Kidney (tissue), 14 donors: ENCODE data around the gene EEFSEC. TPM values are rescaled to one million over a fixed set of nuclear protein-coding genes. Genes with fewer than 3 reads are reported as not detected.
A peak's percentile ranks its signal among the peaks of the same experiment; 100 is the strongest.

Source experiments
- DNase-seq, 5 donors: peaks; one replicate each; pipeline ENCODE4 v3.0.0-alpha.2; 2013 to 2020
- FAIRE-seq: peaks from 2 replicates; lab custom pipeline; 2012; peaks lifted over from hg19 to GRCh38; lab: Jason Lieb, UNC
- H3K27ac ChIP-seq, 2 donors: one replicate each; pipeline ENCODE4 v1.7.0; 2013; ENCODE audit warnings: low read depth in 2 of 2, low read length in 2 of 2, inconsistent platforms in 1 of 2
- H3K27me3 ChIP-seq: one replicate; pipeline ENCODE4 v1.7.1; 2013; ENCODE audit warnings: low read length, inconsistent platforms; ENCODE audit not compliant: control insufficient read depth, insufficient read depth
- H3K36me3 ChIP-seq, 3 donors: one replicate each; pipeline versions ENCODE4 v1.7.0 to v1.7.1; 2013; ENCODE audit warnings: low read length in 3 of 3, control low read depth in 1 of 3, inconsistent platforms in 1 of 3; ENCODE audit not compliant: insufficient read depth in 3 of 3, control insufficient read depth in 2 of 3
- H3K4me1 ChIP-seq, 3 donors: one replicate each; pipeline versions ENCODE4 v1.7.0 to v1.7.1; 2013; ENCODE audit warnings: low read length in 3 of 3, inconsistent platforms in 1 of 3, low read depth in 1 of 3; ENCODE audit not compliant: control insufficient read depth in 2 of 3, insufficient read depth in 2 of 3
- H3K4me3 ChIP-seq, 3 donors: one replicate each; pipeline versions ENCODE4 v1.7.0 to v1.8.1; 2013; ENCODE audit warnings: low read length in 3 of 3, control low read depth in 1 of 3, inconsistent platforms in 1 of 3
- H3K9ac ChIP-seq, 3 donors: one replicate each; pipeline versions ENCODE4 v1.7.0 to v1.7.1; 2013; ENCODE audit warnings: low read length in 3 of 3, control low read depth in 1 of 3, inconsistent platforms in 1 of 3
- H3K9me3 ChIP-seq, 3 donors: one replicate each; pipeline versions ENCODE4 v1.7.0 to v1.7.1; 2013; ENCODE audit warnings: low read length in 3 of 3, control low read depth in 1 of 3, inconsistent platforms in 1 of 3; ENCODE audit not compliant: control insufficient read depth in 2 of 3, insufficient read depth in 1 of 3
- CTCF ChIP-seq: IDR thresholded peaks from 3 replicates; pipeline ENCODE4 v1.5.1; 2012; ENCODE audit warnings: mild to moderate bottlenecking, moderate library complexity, borderline replicate concordance; ENCODE audit not compliant: insufficient read depth; ENCODE audit errors: extremely low read depth
- intact Hi-C: fragments of 100-400 bp; cut with DNase I; formaldehyde crosslinking; loops from one replicate; pipeline ENCODE4 v1.11.1; 2022
- polyA plus RNA-seq: library from polyadenylated mRNA; stranded (reverse); fragments of 350-450 nt; fragmentation: Illumina TruSeq; extraction: RNeasy Lipid Tissue Mini Kit (QIAGEN cat#74804); gene quantifications from one replicate; pipeline ENCODE4 v1.2.3, GENCODE V29; 2014; ENCODE audit warnings: low read depth, low replicate concordance; ENCODE audit not compliant: insufficient read depth
- total RNA-seq: library from RNA; stranded (reverse); fragmentation: NEBNext Ultra II Directional; extraction: Animal tissue kit (Norgen Biotek cat#: 25700); gene quantifications from one replicate; pipeline ENCODE4 v1.2.1, GENCODE V29; 2021
- donor health status: control.
- donor health status: control.
- donor health status: control.
- donor health status: control.
- donor health status: control.
- donor health status: DM: yes; HTN: yes; CAD: no.
- donor health status: Normal renal cell carcinoma (clear cell type).

The EEFSEC gene
- total and polyA plus RNA-seq, 2 donors from 2014 or later: 15.2 to 23.2 TPM

- Histone ChIP-seq H3K9ac (no peak overlapping the region), H3K4me1 (peaks cover 0 to 9% (median 7%) of the 10 kb centered on the region in 3 donors), H3K27me3 (no peaks in the 10 kb centered on the region), H3K4me3 (no peak overlapping the region), H3K36me3 (peaks cover 0 to 3% (median 0%) of the 10 kb centered on the region in 3 donors), H3K9me3 (no peaks in the 10 kb centered on the region), H3K27ac (no peak overlapping the region)
- no peak for FAIRE-seq
- DNase-seq: peak in 2 of 5 donors; percentile 29 to 30
- TF ChIP-seq CTCF: no peak
- intact Hi-C loops: no loop called here
Measured at GRCh38 chr3:128281461-128282367, 128.4 kb downstream of the EEFSEC start.

GRCh38 chr3:128282380-128283196, 129.3 kb downstream of the EEFSEC start:
- intact Hi-C loops: no loop called here
- Histone ChIP-seq H3K9me3 (no peaks in the 10 kb centered on the region), H3K9ac (no peak overlapping the region), H3K36me3 (peaks cover 0 to 3% (median 0%) of the 10 kb centered on the region in 3 donors), H3K27ac (no peak overlapping the region), H3K27me3 (no peaks in the 10 kb centered on the region), H3K4me3 (no peak overlapping the region), H3K4me1 (peaks cover 0 to 9% (median 7%) of the 10 kb centered on the region in 3 donors)
- FAIRE-seq: no peak
- peak in 1 of 5 donors; percentile 85 for DNase-seq
- TF ChIP-seq CTCF: no peak

GRCh38 chr3:128283421-128283820, 130.1 kb downstream of the EEFSEC start:
- DNase-seq (no peak), FAIRE-seq (no peak)
- peaks cover 0 to 8% (median 2%) of the 10 kb centered on the region in 3 donors for H3K4me1 ChIP-seq
- no peaks in the 10 kb centered on the region for H3K27me3 ChIP-seq
- TF ChIP-seq CTCF: no peak
- no peak overlapping the region for H3K27ac ChIP-seq
- H3K4me3 ChIP-seq: no peak overlapping the region
- no peaks in the 10 kb centered on the region for H3K9me3 ChIP-seq
- H3K9ac ChIP-seq: no peak overlapping the region
- H3K36me3 ChIP-seq: peaks cover 0 to 3% (median 0%) of the 10 kb centered on the region in 3 donors
- intact Hi-C loops: no loop called here
